ENCODE measurements around the gene ZNF662.

ZNF662 gene

DNA sequence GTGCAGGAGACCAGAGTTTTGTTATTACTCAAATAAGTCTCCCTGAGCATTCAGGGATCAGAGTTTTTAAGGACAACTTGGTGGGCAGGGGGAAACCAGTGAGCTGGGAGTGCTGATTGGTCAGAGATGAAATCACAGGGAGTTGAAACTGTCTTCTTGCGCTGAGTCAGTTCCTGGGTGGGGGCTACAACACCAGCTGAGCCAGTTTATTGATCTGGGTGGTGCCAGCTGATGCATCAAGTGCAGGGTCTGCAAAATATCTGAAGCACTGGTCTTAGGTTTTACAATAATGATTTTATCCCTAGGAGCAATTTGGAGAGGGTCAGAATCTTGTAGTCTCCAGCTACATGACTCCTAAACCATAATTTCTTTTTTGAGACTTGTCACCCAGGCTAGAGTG, 13.8 kb upstream of the ZNF662 start:
- H3K9me3 ChIP-seq: no peaks in the 10 kb centered on the region
- no peak for TF ChIP-seq CTCF (IDR thresholded peaks at IDR 0.05)
- intact Hi-C loops (cut with DNase I; ENCODE audit: low total_unique reads): no loop called here

DNA sequence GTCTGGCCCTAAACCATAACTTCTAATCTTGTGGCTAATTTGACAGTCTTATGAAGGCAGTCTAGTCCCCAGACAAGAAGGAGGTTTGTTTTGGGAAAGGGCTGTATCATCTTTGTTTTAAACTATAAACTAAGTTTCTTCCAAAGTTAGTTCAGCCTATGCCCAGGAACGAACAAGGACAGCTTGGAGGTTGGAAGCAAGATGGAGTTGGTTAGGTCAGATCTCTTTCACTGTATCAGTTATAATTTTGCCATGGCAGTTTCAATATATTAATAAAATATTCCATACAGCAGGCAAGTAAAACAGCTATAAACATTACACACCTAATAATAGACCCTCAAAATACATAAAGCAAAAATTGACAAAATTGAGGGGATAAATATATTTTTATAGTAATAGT, 13.1 kb upstream of the ZNF662 start:
- Histone ChIP-seq H3K4me3 (no peak overlapping the region), H3K4me1 (no peaks in the 10 kb centered on the region), H3K27me3 (no peaks in the 10 kb centered on the region), H3K36me3 (no peaks in the 10 kb centered on the region), H3K27ac (no peak overlapping the region), H3K9me3 (no peaks in the 10 kb centered on the region)
- TF ChIP-seq CTCF (IDR thresholded peaks at IDR 0.05): no peak
- no peak for DNase-seq
- intact Hi-C loops (cut with DNase I; ENCODE audit: low total_unique reads): no loop called here

More for the DNA sequence above, 13.8 kb upstream of the ZNF662 start:
- H3K4me3 ChIP-seq: no peak overlapping the region
- DNase-seq: no peak
- H3K4me1 ChIP-seq: no peaks in the 10 kb centered on the region
- no peak overlapping the region for H3K27ac ChIP-seq
- H3K36me3 ChIP-seq: no peaks in the 10 kb centered on the region
- H3K27me3 ChIP-seq: no peaks in the 10 kb centered on the region

DNA sequence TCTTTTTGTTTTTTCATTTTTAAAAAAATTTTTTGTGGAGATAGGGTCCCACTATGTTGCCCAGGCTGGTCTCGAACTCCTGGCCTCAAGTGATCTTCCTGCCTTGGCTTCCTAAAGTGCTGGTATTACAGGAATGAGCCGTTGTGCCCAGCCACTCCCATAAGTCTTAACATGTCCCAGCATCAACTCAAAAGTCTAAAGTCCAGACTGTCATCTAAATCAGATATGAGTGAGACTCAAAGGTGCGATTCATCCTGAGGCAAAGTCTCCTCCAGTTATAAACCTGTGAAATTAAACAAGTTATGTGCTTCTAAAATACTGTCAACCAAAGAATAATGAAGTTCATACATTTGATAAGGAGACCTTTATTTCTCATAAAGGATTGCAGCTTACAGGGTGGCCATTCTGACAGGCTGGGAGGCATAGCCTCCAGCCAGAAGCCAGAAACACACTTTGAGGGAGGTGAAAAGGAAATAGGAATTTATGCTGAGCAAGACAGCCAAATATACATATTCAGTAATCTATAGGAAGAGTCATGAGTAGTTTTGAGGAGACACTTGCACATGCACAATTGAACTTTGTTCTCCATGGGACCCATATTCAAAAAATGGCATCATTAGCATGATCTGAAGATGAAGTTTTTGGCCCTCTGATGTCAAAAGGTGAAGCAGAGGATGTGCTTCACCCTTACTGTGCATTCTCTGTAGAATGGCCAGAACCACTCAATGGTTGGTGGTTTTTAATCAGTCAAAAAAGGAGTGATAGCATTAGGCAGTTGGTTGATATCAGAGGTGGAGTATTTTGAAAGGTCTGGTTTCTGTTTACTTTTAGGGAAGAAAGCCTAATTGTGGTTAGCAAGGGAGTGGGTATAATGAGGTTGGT, 11.0 kb upstream of the ZNF662 start:
- no peaks in the 10 kb centered on the region for H3K9me3 ChIP-seq
- no peaks in the 10 kb centered on the region for H3K36me3 ChIP-seq
- no peak for DNase-seq
- H3K27me3 ChIP-seq: no peaks in the 10 kb centered on the region
- no peak overlapping the region for H3K27ac ChIP-seq
- no peak overlapping the region for H3K4me3 ChIP-seq
- H3K4me1 ChIP-seq: no peaks in the 10 kb centered on the region
- intact Hi-C loops (cut with DNase I; ENCODE audit: low total_unique reads): no loop called here
- no peak for TF ChIP-seq CTCF (IDR thresholded peaks at IDR 0.05)

DNA sequence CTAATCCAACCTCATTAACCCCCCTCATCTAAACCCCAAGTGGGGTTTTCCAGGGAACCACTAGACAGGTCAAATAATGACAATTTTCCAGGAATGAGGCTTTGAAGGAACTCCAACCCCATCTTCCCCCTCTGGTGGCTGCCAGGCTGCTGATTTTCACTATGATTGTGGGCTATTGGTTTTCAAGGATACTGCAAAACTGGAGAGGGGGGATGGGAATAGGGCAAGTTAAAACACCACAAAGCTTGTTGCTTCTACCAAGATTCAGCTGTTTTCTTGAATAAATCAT, 10.4 kb upstream of the ZNF662 start:
- Histone ChIP-seq H3K27ac (no peak overlapping the region), H3K27me3 (no peaks in the 10 kb centered on the region), H3K4me3 (no peak overlapping the region), H3K9me3 (no peaks in the 10 kb centered on the region), H3K4me1 (no peaks in the 10 kb centered on the region), H3K36me3 (no peaks in the 10 kb centered on the region)
- no peak for DNase-seq
- TF ChIP-seq CTCF (IDR thresholded peaks at IDR 0.05): no peak
- intact Hi-C loops (cut with DNase I; ENCODE audit: low total_unique reads): no loop called here

GRCh38 chr3:42898896-42899675, 6.9 kb upstream of the ZNF662 start:
- H3K27me3 ChIP-seq: no peaks in the 10 kb centered on the region
- no peaks in the 10 kb centered on the region for H3K36me3 ChIP-seq
- no peak for DNase-seq
- no peak overlapping the region for H3K27ac ChIP-seq
- TF ChIP-seq CTCF (IDR thresholded peaks at IDR 0.05): no peak
- intact Hi-C loops (cut with DNase I; ENCODE audit: low total_unique reads): no loop called here
- H3K4me3 ChIP-seq: no peak overlapping the region
- no peaks in the 10 kb centered on the region for H3K9me3 ChIP-seq
- H3K4me1 ChIP-seq: no peaks in the 10 kb centered on the region

All from tibial artery (tissue), 4 donors.